ENCODE measurements around the gene SOX8.
"Not testable (repeated sequence)": the region's sequence is repeated elsewhere in the genome, so short reads cannot be mapped to it uniquely, and the experiment has no call there.

The SOX8 gene

DNA sequence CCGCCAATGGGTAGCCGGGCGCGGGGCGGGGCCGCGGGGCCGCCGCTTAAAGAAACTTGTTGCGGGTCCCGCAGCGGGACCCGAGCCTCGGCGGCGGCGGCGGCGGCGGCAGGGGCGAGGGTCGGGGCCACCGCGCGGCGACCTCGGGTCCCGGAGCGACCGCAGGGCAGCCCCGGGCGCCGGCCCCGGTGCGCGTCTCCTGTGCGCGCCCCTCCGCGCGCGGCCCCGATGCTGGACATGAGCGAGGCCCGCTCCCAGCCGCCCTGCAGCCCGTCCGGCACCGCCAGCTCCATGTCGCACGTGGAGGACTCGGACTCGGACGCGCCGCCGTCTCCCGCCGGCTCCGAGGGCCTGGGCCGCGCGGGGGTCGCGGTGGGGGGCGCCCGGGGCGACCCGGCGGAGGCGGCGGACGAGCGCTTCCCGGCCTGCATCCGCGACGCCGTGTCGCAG, at the start of gene SOX8:
Gene SOX8, plus strand, starts transcription at position 76 of the 450 bp plus-strand sequence. Its CDS starts 153 bp downstream, at position 229.
- DNase-seq: no peak

DNA sequence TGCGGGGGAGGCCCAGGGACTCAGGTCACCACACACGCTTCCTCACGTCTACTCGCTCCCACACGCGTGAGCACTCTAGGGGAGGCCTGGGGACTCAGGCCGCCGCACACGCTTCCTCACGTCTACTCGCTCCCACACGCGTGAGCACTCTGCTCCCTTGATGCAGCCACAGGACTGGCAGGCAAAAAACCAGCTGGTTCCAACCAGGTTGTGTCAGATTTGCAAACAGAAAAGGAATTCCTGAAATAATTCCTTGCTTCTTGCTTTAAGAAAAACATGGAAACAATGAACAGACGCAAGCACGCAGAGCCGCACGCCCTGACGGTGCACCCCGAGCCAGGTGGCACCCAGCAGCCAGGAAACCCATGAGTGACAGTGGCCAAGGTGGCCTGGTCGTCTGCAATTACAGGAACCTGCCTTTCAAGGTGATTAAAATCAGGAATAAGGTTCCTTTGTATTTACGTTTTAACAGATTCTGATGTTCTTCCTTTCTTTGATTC, 48.7 kb upstream of the SOX8 start:
- no peak for DNase-seq

DNA sequence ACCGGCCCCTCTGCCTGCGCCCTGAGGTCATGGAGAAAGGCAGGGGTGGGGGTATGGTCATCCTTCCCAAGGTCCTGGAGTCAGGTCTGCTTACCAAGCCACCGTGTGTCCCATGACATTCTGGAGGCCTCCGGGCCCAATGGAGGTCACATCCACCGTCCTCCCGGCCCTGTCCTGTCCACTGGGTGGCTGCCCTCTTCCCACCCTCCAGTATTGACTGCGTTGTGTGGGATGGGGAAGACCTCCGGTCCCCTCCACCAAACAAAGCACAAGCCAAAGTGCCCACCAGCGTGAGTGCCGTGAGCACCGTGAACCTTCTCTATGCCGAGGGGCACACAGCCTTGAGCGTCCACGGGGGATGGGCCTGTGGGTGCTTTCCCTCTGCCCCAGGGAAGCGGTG, 48.0 kb upstream of the SOX8 start:
- no peak for DNase-seq

DNA sequence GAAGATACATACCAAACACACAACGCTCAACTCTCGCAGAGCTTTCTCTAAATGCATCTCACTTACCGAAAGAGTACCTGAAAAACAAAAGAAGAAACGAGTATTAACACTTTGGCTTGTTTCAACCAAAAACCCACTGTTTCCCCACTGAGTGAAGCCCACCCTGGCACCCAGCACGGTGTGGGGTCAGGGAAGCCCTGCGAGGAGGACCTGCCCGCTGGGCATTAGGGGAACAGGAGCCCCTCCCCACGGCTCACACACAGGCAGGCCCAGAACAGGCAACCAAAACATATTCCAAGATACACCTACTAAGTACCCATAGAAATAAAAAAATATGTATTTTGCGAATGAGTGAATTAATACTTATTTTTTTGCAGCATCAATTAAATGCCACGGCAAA, 47.4 kb upstream of the SOX8 start:
- DNase-seq: no peak

DNA sequence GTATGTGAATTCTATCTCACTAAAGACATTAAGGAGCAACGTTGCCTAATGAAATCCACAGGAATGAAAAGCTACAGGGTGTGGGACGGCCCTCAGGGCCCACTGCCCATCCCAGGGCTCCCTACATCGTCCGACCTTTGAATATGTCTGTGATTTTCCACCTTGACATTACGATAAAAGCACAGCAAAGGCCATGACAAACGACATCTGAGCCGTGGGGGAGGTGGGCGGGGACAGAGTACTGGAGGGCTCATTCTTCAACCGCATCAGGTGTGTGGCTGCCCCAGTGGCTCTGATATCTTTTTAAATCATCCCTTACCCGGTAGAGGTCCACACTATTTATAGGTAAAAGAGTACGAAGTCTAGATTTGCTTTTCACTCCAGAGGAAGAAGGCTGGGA, 45.9 kb upstream of the SOX8 start:
- no peak for DNase-seq

DNA sequence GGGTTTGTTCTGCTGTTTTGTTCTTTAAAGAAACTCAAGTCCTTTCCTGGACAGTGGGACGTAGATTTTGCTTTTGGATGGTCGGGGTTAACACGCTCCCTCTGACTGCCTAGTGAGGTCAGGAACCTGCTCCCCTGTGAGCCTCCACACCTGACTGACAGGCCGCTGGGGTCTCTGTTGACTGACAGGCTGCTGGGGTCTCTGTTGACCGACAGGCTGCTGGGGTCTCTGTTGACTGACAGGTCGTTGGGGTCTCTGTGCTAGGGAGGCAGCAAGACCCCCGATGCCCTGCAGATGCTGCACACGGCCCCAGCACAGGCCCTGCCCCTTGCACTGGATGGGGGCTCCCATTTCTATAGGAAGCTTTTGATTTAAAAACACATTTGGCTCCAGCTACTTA, 44.3 kb upstream of the SOX8 start:
- no peak for DNase-seq

DNA sequence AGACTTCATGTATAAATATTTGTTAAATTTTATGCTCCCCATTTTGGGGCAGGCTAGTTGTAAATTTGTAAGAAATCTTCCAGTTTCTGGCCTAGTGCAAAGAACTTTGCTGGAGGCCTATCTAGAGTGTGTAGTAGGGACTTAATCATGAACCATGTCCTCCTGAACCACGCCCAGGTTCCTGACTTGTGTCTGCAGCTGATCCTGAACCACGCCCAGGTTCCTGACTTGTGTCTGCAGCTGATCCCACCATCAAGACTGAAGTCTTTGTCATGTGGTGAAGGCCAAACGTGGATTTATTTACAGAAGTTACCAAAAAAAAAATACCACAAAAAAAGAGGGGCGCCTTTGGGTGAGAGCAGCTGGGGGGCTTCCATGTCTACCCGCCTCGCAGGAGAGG, 43.8 kb upstream of the SOX8 start:
- DNase-seq: no peak

DNA sequence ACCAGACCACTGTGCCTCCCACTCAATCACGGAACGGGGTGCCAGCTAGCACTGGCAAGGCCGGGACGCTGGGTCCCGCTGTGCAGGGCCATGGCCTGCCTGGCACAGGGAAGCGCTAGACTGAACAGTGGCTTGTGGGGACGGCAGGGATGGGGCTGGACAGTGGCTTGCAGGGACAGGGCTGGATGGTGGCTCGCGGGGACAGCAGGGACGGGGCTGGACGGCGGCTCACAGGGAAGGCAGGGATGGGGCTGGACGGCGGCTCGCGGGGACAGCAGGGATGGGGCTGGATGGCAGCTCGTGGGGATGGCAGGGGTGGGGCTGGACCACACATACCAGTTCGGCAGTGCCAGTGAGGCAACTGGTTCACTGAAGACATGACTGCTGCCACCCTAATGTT, 43.4 kb upstream of the SOX8 start:
- no peak for DNase-seq

DNA sequence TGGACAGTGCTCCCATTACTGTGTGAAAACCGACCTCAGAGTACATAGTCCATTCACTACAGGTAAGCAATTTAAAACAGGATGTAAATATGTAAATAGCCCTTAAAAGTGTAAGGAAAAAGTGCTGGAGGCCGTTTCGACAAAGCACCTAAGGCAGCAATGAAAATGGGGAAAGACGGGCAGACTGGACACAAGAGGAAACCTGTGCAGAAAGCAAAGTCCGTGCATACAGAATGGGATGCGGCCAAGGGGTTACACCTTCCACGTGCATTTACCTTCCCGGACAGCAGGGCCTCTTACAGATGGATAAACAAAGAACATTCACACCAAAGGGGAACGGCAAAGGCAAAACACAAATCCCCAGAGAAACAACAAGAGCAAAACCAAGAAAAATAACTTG, 42.8 kb upstream of the SOX8 start:
- DNase-seq: no peak

DNA sequence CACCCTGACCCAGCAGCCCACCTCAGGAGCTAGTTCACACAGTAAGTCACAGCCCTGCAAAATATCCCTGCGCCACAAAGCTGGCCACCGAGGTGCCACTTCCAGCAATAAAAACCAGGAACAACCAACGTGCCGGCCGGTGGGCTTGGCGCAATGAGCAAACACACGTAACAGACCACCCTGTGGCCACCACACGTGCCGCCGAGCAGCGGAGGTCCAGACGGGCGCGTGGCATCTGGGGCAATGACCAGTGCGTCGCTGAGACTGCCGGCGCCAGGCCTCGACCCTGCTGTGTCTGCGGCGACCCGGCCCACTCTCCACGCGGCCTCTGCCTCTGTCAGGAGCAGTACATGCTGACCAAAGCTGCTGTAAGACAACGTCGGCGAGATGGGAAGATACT, 42.3 kb upstream of the SOX8 start:
- no peak for DNase-seq

DNA sequence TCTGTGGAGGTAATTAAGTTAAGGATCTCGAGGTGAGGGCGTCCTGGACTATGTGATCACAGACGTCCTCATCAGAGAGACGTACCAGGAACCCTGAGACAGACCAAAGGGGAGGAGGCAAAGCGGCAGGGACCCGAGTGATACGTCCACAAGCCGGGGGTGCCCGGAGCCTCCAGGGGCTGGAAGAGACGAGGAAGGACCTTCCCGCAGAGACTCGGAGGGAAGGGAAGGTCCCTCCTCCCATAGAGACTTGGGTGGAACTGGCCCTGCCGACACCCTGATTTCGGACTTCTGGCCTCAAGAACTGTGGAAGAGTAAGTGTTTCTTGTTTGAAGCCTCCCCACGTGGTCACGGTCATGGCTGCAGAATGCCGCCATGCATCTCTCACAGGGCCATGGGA, 41.6 kb upstream of the SOX8 start:
- DNase-seq: no peak

DNA sequence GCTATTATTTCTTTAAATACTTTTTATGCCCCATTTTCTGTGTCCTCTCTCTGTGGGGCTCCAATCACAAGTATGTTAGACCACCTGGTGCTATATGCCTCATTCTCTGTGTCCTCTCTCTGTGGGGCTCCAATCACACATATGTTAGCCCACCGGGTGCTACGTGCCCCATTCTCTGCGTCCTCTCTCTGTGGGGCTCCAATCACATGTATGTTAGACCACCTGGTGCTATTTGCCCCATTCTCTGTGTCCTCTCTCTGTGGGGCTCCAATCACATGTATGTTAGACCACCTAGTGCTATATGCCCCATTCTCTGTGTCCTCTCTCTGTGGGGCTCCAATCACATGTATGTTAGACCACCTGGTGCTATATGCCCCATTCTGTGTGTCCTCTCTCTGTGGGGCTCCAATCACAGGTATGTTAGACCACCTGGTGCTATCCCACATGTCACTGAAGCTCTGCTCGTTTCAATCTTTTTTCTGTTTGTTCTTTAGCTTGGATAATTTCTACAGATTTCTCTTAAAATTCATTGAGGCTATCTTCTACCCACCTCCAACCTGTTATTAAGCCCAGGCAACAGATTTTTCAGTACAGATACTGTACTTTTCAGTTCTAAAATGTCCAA, 39.0 kb upstream of the SOX8 start:
- no peak for DNase-seq

DNA sequence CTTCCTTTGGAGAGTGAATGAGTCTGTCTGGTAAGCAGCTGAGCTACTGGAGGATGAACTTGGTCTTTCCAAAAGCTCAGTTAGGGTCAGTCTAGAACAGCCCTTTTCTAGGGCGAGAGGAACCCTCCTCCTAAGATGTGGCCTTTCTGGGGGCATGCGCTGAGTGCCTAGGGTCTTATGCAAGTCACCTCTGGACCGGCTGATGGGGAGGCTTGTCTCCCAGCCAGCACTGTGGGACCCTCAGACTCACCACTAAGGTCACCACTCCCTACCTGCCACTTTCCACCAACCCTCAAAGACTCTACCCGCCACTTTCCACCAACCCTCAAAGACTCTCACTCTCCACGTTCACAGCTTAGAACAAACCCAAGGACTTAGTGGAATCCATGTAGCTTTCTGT, 37.6 kb upstream of the SOX8 start:
- DNase-seq: no peak

DNA sequence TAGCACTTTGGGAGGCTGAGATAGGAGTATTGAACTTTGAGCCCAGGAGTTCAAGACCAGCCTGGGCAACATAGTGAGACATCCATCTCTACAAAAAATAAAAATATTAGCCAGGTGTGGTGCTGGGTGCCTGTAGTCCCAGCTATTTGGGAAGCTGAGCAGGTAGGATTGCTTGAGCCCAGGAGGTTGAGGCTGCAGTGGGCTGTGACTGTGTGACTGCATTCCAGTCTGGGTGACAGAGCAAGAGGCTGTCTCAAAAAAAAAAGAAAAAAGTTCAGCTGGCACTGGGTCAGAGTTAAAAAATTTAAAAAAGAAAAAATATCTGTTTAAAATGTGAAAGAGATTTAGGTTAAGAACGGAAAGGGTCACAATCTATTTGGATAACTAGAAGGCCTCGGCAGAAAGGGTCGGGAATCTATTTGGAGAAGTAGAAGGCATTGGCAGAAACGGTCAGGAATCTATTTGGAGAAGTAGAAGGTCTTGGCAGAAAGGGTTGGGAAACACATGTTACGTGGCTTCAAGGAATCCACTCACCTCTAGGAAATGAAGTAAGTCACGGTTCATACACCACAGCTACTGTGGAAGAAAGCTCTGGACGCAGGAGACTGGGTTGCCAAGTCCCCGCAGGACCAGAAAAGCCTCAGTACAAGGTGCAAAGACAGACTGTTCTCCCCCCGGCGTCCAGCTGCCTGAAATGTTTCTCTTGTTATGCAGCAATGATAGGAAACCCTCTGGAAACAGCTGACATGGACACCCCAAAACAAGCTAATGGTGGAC, 36.1 kb upstream of the SOX8 start:
- no peak for DNase-seq

DNA sequence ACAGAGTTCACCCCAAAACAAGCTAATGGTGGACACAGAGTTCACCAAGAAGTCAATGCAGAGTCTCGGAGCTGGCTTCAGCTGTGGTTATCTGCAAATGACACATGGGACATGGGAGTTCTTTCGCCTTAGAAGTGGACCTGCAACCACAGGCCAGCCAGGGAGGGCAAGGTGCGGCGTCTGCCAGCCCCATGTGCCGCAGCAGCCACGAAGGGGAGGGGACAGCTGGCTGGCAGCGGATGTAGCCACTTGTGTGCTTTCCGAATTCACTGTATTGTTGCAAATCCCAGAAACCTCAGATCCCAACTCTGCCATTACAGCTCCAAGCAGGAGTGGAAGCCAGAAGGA, 35.5 kb upstream of the SOX8 start:
- no peak for DNase-seq

DNA sequence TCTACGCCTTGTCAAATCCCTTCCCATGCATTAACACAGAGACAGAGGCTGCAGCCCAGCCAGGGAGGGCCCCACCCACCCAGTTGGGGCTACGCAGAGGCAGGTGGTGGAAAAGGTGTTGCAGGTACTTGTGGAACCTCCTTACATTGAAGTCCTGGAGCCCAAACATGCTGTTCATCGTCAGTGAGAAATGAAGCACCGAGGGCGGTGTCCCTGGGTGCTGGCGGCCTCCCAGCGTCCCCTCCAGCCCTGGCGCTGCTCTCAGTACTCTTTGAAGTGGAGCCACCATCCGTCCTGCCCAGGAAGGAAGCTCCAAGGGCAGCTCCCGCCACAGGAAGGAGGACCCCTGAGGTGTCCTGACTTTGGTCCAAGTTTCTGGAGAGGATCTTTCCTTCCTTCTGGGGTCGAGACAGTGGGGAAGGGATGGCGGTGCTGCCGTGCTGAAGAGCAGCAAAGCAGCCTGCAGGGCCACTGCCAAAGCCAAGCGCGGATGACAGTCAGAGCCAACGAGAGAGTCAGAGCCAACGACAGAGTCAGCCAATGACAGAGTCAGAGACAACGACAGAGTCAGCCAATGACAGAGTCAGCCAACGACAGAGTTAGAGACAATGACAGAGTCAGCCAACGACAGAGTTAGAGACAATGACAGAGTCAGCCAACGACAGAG, 34.2 kb upstream of the SOX8 start:
- DNase-seq: no peak

DNA sequence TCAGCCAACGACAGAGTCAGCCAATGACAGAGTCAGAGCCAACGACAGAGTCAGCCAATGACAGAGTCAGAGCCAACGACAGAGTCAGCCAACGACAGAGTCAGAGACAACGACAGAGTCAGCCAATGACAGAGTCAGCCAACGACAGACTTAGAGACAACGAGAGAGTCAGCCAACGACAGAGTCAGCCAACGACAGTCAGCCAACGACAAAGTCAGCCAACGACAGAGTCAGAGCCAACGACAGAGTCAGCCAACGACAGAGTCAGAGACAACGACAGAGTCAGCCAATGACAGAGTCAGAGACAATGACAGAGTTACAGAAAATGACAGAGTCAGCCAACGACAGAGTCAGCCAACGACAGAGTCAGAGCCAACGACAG, 33.7 kb upstream of the SOX8 start:
- not testable (repeated sequence) for DNase-seq

DNA sequence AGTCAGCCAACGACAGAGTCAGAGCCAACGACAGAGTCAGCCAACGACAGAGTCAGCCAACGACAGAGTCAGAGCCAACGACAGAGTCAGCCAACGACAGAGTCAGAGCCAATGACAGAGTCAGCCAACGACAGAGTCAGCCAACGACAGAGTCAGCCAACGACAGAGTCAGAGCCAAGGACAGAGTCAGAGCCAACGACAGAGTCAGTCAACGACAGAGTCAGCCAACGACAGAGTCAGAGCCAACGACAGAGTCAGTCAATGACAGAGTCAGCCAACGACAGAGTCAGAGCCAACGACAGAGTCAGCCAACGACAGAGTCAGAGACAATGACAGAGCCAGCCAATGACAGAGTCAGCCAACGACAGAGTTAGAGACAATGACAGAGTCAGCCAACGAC, 32.8 kb upstream of the SOX8 start:
- DNase-seq: not testable (repeated sequence)

DNA sequence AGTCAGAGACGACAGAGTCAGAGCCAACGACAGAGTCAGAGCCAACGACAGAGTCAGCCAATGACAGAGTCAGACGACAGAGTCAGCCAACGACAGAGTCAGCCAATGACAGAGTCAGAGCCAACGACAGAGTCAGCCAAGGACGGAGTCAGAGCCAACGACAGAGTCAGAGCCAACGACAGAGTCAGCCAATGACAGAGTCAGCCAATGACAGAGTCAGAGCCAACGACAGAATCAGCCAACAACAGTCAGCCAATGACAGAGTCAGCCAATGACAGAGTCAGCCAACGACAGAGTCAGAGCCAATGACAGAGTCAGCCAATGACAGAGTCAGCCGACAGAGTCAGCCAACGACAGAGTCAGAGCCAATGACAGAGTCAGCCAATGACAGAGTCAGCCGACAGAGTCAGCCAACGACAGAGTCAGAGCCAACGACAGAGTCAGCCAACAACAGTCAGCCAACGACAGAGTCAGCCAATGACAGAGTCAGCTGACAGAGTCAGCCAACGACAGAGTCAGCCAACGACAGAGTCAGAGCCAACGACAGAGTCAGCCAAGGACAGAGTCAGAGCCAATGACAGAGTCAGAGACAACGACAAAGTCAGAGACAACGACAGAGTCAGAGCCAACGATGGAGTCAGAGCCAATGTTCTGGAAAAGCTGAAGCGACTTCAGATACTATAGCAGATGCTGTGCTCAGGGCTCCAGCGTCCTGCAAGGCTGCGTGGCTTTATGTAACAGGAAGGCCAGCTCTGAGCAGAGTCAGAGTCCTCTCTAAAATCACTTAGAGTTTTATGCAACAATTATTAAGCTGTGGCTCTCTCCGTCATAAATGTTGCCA, 30.6 kb upstream of the SOX8 start:
- DNase-seq: not testable (repeated sequence)

DNA sequence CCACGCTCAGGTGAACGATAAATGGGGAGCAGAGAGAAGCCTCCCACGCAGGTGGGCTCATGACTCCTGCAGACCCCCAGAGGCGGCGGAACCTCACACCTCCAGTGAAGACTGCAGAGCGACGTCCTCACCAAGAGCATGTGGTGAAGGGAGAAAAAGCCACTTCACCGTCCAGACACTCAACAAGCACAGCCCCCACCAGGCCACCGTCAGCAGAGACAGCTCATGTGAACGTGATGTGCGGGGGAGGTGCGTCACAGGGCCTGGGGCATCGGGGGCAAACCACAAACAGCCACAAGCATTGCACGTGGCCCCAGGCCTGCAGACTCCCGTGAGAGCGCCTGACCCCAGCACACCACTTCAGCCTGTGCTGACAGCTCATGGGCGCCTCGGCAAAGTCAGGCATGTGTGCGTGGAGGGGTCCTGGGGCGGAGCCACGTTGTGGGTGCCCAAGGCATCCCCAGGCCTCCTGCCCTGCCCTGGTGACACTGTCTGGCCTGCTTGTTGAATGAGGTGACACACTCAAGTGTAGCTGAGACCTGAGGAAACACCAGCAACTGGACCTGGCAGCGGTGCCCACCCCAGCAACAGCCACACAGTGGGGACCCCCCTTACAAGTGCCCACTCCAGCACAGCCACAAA, 29.8 kb upstream of the SOX8 start:
- no peak for DNase-seq

DNA sequence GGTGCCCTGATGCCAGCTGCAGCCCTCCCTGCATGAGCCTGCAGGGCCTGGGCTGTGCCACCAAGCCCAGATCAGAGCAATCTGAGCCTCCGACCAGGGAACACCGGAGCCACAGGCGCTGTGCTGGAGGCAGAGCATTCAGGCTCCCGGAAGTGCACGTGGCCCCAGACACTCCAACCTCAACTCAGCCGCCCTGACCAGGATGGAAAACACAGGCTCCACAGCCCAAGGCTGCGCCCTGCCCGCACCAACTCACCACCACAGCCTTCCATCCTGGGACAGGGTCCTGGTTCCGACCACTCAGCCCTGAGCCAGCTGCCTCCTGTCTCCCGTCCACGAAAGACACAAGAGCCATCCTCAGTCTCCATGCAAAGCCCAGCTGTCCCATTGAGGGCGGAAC, 29.2 kb upstream of the SOX8 start:
- no peak for DNase-seq

DNA sequence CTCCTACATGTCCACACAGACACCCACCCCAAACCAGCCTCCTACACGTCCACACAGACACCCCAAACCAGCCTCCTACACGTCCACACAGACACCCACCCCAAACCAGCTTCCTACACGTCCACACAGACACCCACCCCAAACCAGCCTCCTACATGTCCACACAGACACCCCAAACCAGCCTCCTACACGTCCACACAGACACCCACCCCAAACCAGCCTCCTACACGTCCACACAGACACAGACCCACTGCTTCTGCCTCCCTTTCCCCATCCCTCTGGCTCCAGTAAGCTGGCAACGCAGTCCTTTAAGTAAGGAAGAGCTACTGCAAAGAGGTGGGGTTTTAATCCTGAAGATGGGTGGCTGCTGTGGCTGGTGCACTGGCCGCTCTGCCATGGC, 27.8 kb upstream of the SOX8 start:
- not testable (repeated sequence) for DNase-seq

DNA sequence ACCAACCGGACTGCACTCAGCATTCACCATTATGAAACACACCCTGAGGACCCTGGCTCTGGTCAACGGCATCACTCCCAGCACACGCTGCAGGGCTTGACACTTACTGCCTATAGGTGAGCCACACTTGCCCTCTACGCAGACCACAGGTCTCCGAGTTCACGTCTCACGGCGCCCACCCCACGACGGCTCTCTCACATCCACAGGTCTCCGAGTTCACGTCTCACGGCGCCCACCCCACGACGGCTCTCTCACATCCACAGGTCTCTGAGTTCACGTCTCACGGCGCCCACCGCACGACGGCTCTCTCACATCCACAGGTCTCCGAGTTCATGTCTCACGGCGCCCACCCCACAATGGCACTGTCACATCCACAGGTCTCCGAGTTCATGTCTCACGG, 25.8 kb upstream of the SOX8 start:
- DNase-seq: not testable (repeated sequence)
